DMS53 (cell line): ENCODE results near the gene PCDHB10.
"Not testable (repeated sequence)": the region's sequence is repeated elsewhere in the genome, so short reads cannot be mapped to it uniquely, and the experiment has no call there.

Experiments
- DNase-seq: peaks from one replicate; lab custom pipeline; 2025; lab: John Stamatoyannopoulos, UW

PCDHB10 gene

DNA sequence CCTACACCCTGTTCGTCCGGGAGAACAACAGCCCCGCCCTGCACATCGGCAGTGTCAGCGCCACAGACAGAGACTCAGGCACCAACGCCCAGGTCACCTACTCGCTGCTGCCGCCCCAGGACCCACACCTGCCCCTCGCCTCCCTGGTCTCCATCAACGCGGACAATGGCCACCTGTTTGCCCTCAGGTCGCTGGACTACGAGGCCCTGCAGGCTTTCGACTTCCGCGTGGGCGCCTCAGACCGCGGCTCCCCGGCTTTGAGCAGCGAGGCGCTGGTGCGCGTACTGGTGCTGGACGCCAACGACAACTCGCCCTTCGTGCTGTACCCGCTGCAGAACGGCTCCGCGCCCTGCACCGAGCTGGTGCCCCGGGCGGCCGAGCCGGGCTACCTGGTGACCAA is 3.5 kb upstream of the PCDHB10 start:
- not testable (repeated sequence) for DNase-seq

DNA sequence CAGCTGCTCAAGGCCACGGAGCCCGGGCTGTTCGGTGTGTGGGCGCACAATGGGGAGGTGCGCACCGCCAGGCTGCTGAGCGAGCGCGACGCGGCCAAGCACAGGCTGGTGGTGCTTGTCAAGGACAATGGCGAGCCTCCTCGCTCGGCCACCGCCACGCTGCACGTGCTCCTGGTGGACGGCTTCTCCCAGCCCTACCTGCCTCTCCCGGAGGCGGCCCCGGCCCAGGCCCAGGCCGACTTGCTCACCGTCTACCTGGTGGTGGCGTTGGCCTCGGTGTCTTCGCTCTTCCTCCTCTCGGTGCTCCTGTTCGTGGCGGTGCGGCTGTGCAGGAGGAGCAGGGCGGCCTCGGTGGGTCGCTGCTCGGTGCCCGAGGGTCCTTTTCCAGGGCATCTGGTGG is 3.0 kb upstream of the PCDHB10 start:
- not testable (repeated sequence) for DNase-seq

- not testable (repeated sequence) for DNase-seq
Measured at GRCh38 chr5:141194332-141194731, 2.2 kb downstream of the PCDHB10 start.

- no peak for DNase-seq
Measured at GRCh38 chr5:141196363-141196762, 4.2 kb downstream of the PCDHB10 start.

DNA sequence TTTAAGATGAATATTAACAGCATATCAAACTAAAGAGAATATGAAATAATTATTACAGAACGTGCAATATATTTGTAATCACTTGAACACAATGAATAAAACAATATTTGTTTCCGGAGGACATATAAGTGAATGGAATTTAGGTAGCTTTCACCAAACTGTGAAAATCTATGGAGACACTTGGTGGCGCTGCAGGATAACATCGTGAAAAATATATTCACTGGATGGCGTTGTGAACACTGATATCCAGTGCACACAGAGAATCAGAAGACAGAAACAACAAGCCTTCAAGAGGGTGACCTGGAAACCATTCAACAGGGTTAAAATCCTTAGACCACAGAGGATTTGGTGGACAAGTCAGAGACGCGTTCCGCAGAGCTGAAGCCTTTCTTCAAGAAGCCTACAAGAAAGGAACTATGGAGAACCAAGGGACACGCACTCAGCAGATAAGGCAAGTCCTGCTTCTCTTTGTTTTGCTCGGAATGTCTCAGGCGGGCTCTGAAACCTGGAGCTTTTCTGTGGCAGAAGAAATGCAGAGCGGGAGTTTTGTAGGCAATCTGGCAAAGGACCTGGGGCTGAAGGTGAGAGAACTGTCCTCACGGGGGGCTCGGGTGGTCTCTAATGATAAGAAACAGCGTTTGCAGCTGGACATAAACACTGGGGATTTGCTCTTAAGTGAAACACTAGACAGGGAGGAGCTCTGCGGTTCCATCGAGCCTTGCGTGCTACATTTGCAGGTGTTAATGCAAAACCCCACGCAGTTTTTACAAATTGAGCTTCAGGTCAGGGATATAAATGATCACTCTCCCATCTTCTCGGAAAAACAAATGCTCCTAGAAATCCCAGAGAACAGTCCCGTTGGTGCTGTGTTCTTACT is 7.4 kb downstream of the PCDHB10 start, which contains the start of gene PCDHB11:
Gene PCDHB11 (plus strand): TSS at position 269 of the 877 bp plus-strand sequence. CDS start 148 bp downstream, at position 417.
- DNase-seq, result peak; percentile 62

DNA sequence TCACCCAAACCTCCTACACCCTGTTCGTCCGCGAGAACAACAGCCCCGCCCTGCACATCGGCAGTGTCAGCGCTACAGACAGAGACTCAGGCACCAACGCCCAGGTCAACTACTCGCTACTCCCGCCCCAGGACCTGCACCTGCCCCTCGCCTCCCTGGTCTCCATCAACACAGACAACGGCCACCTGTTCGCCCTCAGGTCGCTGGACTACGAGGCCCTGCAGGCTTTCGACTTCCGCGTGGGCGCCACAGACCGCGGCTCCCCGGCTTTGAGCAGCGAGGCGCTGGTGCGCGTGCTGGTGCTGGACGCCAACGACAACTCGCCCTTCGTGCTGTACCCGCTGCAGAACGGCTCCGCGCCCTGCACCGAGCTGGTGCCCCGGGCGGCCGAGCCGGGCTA is 9.0 kb downstream of the PCDHB10 start:
- DNase-seq, result not testable (repeated sequence)

- DNase-seq, result not testable (repeated sequence)
Measured at GRCh38 chr5:141201646-141202045, 9.5 kb downstream of the PCDHB10 start.

GRCh38 chr5:141208478-141208877 is 16.3 kb downstream of the PCDHB10 start, which contains the start of gene PCDHB12:
TSS of gene PCDHB12 (plus strand) at chr5:141208719. CDS start at chr5:141208908, 189 bp downstream.
- peak; percentile 47 for DNase-seq

DNA sequence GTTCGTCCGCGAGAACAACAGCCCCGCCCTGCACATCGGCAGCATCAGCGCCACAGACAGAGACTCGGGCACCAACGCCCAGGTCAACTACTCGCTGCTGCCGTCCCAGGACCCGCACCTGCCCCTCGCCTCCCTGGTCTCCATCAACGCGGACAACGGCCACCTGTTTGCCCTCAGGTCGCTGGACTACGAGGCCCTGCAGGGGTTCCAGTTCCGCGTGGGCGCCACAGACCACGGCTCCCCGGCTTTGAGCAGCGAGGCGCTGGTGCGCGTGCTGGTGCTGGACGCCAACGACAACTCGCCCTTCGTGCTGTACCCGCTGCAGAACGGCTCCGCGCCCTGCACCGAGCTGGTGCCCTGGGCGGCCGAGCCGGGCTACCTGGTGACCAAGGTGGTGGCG is 18.1 kb downstream of the PCDHB10 start:
- DNase-seq, result not testable (repeated sequence)

GRCh38 chr5:141210849-141211248 is 18.7 kb downstream of the PCDHB10 start:
- DNase-seq, result not testable (repeated sequence)

GRCh38 chr5:141213656-141214339 is 21.6 kb downstream of the PCDHB10 start, which contains the start of gene PCDHB13:
TSS of gene PCDHB13 (plus strand) at chr5:141213919. CDS start at chr5:141214124, 205 bp downstream.
- DNase-seq, result peak; percentile 84

- not testable (repeated sequence) for DNase-seq
Measured at GRCh38 chr5:141214583-141214982, 22.4 kb downstream of the PCDHB10 start.

DNA sequence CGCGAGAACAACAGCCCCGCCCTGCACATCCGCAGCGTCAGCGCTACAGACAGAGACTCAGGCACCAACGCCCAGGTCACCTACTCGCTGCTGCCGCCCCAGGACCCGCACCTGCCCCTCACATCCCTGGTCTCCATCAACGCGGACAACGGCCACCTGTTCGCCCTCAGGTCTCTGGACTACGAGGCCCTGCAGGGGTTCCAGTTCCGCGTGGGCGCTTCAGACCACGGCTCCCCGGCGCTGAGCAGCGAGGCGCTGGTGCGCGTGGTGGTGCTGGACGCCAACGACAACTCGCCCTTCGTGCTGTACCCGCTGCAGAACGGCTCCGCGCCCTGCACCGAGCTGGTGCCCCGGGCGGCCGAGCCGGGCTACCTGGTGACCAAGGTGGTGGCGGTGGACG is 23.4 kb downstream of the PCDHB10 start:
- DNase-seq, result not testable (repeated sequence)

DNA sequence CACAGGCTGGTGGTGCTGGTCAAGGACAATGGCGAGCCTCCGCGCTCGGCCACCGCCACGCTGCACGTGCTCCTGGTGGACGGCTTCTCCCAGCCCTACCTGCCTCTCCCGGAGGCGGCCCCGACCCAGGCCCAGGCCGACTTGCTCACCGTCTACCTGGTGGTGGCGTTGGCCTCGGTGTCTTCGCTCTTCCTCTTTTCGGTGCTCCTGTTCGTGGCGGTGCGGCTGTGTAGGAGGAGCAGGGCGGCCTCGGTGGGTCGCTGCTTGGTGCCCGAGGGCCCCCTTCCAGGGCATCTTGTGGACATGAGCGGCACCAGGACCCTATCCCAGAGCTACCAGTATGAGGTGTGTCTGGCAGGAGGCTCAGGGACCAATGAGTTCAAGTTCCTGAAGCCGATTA is 23.9 kb downstream of the PCDHB10 start:
- not testable (repeated sequence) for DNase-seq

DNA sequence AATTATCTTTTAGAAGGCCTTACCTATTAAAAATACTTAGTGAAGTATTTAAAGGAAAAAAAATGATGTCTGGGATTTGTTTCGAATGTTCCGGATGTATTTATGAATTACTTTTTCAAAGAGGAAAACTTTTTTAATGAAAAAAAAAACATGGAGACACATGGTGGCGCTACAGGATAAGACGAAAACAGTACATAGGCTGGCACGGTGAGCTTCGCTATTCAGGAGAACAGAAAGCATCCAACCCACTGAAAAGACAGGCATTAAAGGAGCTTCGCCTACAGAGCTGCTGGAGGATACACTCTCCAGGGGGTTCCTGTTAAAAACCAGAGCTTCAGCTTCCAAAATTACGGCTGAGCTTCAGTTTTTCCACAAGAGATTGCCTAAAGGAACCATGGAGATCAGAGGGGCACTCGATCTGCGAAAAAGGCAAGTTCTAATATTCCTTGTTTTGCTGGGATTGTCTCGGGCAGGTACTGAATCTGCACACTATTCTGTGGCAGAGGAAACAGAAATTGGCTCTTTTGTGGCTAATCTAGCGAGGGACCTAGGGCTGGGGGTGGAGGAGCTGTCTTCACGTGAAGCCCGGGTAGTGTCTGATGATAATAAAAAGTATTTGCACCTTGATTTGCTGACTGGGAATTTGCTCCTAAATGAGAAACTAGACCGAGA is 31.1 kb downstream of the PCDHB10 start, which contains the start of gene PCDHB14:
Gene PCDHB14 (plus strand): TSS at position 232 of the 672 bp plus-strand sequence. CDS start 163 bp downstream, at position 395.
- DNase-seq, result peak; percentile 77

DNA sequence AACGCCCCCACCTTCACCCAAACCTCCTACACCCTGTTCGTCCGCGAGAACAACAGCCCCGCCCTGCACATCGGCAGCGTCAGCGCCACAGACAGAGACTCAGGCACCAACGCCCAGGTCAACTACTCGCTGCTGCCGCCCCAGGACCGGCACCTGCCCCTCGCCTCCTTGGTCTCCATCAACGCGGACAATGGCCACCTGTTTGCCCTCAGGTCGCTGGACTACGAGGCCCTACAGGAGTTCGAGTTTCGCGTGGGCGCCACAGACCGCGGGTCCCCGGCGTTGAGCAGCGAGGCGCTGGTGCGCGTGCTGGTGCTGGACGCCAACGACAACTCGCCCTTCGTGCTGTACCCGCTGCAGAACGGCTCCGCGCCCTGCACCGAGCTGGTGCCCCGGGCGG is 32.7 kb downstream of the PCDHB10 start:
- not testable (repeated sequence) for DNase-seq

DNA sequence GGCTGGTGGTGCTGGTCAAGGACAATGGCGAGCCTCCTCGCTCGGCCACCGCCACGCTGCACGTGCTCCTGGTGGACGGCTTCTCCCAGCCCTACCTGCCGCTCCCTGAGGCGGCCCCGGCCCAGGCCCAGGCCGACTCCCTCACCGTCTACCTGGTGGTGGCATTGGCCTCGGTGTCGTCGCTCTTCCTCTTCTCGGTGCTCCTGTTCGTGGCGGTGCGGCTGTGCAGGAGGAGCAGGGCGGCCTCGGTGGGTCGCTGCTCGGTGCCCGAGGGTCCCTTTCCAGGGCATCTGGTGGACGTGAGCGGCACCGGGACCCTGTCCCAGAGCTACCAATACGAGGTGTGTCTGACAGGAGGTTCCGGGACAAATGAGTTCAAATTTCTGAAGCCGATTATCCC is 33.3 kb downstream of the PCDHB10 start:
- DNase-seq, result not testable (repeated sequence)

DNA sequence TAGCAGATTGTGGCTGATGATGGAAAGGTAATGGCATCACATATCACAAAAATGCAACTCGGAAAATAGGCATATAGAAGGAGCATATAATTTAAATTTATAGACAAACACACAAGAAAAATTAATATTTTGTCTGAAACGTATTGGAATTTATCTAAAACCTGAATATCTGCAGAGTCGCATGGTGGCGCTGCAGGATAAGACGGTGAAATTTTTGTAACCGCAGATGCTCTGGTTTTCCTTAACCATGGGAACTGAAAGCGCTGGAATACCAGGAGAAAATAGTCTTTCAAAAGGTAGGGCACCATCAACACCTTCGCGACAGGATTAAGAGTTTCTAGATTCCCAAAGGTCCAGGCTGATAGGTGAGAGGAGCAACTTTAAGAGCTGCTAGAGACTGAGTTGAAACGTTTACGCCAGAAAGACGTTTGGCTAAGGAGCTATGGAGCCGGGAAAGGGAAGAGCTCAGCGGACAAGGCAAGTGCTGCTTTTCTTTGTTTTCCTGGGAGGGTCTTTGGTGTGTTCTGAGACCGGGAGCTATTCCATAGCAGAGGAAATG is 42.0 kb downstream of the PCDHB10 start:
- DNase-seq, result peak; percentile 45

DNA sequence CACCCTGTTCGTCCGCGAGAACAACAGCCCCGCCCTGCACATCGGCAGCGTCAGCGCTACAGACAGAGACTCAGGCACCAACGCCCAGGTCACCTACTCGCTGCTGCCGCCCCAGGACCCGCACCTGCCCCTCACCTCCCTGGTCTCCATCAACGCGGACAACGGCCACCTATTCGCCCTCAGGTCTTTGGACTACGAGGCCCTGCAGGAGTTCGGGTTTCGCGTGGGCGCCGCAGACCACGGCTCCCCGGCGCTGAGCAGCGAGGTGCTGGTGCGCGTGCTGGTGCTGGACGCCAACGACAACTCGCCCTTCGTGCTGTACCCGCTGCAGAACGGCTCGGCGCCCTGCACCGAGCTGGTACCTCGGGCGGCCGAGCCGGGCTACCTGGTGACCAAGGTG is 43.8 kb downstream of the PCDHB10 start:
- DNase-seq, result not testable (repeated sequence)

DNA sequence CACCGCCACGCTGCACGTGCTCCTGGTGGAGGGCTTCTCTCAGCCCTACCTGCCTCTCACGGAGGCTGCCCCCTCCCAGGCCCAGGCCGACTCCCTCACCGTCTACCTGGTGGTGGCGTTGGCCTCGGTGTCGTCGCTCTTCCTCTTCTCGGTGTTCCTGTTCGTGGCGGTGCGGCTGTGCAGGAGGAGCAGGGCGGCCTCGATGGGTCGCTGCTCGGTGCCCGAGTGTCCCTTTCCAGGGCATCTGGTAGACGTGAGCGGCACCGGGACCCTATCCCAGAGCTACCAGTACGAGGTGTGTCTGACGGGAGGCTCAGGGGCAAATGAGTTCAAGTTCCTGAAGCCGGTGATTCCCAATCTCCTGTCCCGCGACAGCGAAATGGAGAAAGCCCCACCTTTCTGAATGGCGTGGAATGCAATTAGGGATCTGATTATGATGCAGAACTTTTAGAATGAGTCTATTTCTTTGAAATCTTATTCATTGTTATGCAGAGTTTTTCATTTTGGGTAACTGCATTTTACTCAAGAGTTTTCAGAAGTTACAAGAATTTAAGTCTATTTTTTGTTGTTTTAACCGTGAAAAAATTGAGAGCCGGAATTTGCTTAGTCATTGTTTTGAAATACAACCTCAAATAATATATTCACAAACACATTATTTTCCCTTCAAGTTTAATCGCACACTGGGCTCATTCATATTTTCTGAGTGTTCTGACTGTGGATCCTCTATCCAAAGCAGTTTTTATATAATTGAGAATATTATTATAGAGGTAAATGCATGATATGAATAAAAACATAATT is 44.6 kb downstream of the PCDHB10 start:
- no peak for DNase-seq

DNA sequence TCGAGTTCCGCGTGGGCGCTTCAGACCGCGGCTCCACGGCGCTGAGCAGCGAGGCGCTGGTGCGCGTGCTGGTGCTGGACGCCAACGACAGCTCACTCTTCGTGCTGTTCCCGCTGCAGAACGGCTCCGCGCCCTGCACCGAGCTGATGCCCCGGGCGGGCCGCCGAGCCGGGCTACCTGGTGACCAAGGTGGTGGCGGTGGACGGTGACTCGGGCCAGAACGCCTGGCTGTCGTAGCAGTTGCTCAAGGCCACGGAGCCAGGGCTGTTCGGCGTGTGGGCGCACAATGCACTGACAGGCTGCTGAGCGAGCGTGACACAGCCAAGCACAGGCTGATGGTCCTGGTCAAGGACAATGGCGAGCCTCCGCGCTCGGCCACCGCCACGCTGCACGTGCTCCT is 49.3 kb downstream of the PCDHB10 start:
- DNase-seq, result no peak
